PFSK-1 (cell line): ENCODE measurements around the gene MYO16.

ENCODE experiments used
- POLR2AphosphoS5 ChIP-seq: IDR thresholded peaks from 2 replicates; pipeline ENCODE4 v1.6.1; 2012; ENCODE audit warnings: low read depth, mild to moderate bottlenecking, control low read depth, low read length, moderate library complexity
- SIN3A ChIP-seq: IDR thresholded peaks from 2 replicates; pipeline ENCODE4 v1.6.1; 2012; ENCODE audit warnings: mild to moderate bottlenecking, low read length, moderate library complexity, borderline replicate concordance; ENCODE audit not compliant: insufficient read depth
- TAF1 ChIP-seq: IDR thresholded peaks from 2 replicates; pipeline ENCODE4 v1.6.1; 2012; ENCODE audit warnings: low read length, control low read depth, borderline replicate concordance; ENCODE audit not compliant: insufficient read depth

GRCh38 chr13:108959234-108959633 is 329.8 kb downstream of the MYO16 start:
- TF ChIP-seq TAF1 (no peak), POLR2AphosphoS5 (no peak), SIN3A (no peak)
